AG09319 (cell line): Measurements from ENCODE around the gene RBBP8NL.

Experiments used
- DNase-seq: peaks from one replicate; pipeline ENCODE4 v3.0.0-alpha.2; 2010; ENCODE audit warnings: low read depth; ENCODE audit errors: extremely low read depth
- CTCF ChIP-seq: IDR thresholded peaks from 2 replicates; pipeline ENCODE4 v1.5.1; 2011; ENCODE audit warnings: low read depth, mild to moderate bottlenecking, inconsistent platforms, low read length, moderate library complexity

RBBP8NL gene

GRCh38 chr20:62466072-62466760, 38.9 kb upstream of the RBBP8NL start:
- no peak for TF ChIP-seq CTCF
- no peak for DNase-seq

- TF ChIP-seq CTCF = no peak
These were observed 37.7 kb upstream of the RBBP8NL start for GRCh38 chr20:62464990-62465389.

GRCh38 chr20:62464425-62464770, 37.1 kb upstream of the RBBP8NL start:
- TF ChIP-seq CTCF = no peak
- DNase-seq = no peak

More at GRCh38 chr20:62464990-62465389, 37.7 kb upstream of the RBBP8NL start:
- no peak for DNase-seq

GRCh38 chr20:62463651-62464424, 36.5 kb upstream of the RBBP8NL start:
- no peak for TF ChIP-seq CTCF
- no peak for DNase-seq

- no peak for TF ChIP-seq CTCF
- DNase-seq = no peak
These were observed 35.7 kb upstream of the RBBP8NL start for GRCh38 chr20:62462976-62463592.

GRCh38 chr20:62461834-62462233, 34.5 kb upstream of the RBBP8NL start:
- no peak for TF ChIP-seq CTCF
- no peak for DNase-seq

- no peak for TF ChIP-seq CTCF
These were observed 33.8 kb upstream of the RBBP8NL start for GRCh38 chr20:62461157-62461556.

More at GRCh38 chr20:62461157-62461556, 33.8 kb upstream of the RBBP8NL start:
- no peak for DNase-seq
